SK-N-SH (cell line): ENCODE data around the gene ATP11A. TPM values are rescaled to one million over a fixed set of nuclear protein-coding genes. Genes with fewer than 3 reads are reported as not detected.

Experiments
- CTCF ChIA-PET: fragments of 300-600, 350-600 bp; formaldehyde crosslinking; extraction: SDS; loops from one replicate; lab custom pipeline; 2021; lab: Yijun Ruan, JAX
- POLR2A ChIA-PET: fragments of 350-600 bp; sonication (Branson Sonifier 250); formaldehyde crosslinking; extraction: SDS; loops from one replicate; lab custom pipeline; 2020; ENCODE audit warnings: antibody characterized with exemption, inconsistent platforms; lab: Yijun Ruan, JAX
- DNase-seq: peaks from one replicate; pipeline ENCODE4 v3.0.0; 2012
- H2AFZ ChIP-seq: fragments of 200-600 bp; sonication (generic); 2 replicates; pipeline ENCODE4 v1.8.1; 2016; ENCODE audit warnings: antibody characterized with exemption, mild to moderate bottlenecking, low read depth
- H3F3A ChIP-seq: fragments of 200-600 bp; sonication (generic); replicated peaks from 2 replicates; pipeline ENCODE3; 2016; ENCODE audit warnings: antibody characterized with exemption, mild to moderate bottlenecking; ENCODE audit not compliant: insufficient read depth
- H3K27ac ChIP-seq, 2 experiments: fragments of 200-500 bp in 1 of 2; fragments of 200-600 bp in 1 of 2; sonication (Bioruptor generic) in 1 of 2; sonication (generic), shearing (Covaris generic) in 1 of 2; 2 replicates each; pipeline versions ENCODE4 v1.5.1 to v1.6.1; 2014 to 2016; ENCODE audit warnings: low read depth in 2 of 2, inconsistent platforms in 1 of 2, low read length in 1 of 2, mild to moderate bottlenecking in 1 of 2, mixed read lengths in 1 of 2
- H3K27me3 ChIP-seq: fragments of 200-600 bp; sonication (generic), shearing (Covaris generic); 2 replicates; pipeline ENCODE4 v1.6.1; 2016; ENCODE audit warnings: mixed run types; ENCODE audit not compliant: insufficient read depth
- H3K36me3 ChIP-seq, 2 experiments: fragments of 200-500 bp in 1 of 2; fragments of 200-600 bp in 1 of 2; sonication (Bioruptor generic) in 1 of 2; sonication (generic) in 1 of 2; replicated peaks in 1 of 2; 2 replicates each; pipeline versions ENCODE3 to v1.5.1; 2014 to 2016; ENCODE audit warnings: low read length in 1 of 2, mild to moderate bottlenecking in 1 of 2; ENCODE audit not compliant: insufficient read depth in 2 of 2, control insufficient read depth in 1 of 2
- H3K4me1 ChIP-seq, 2 experiments: fragments of 200-500 bp in 1 of 2; fragments of 200-600 bp in 1 of 2; sonication (Bioruptor generic) in 1 of 2; sonication (generic), shearing (Covaris generic) in 1 of 2; 2 replicates each; pipeline versions ENCODE4 v1.5.1 to v1.6.1; 2014 to 2016; ENCODE audit warnings: low read depth in 1 of 2, low read length in 1 of 2, mixed run types in 1 of 2; ENCODE audit not compliant: insufficient read depth in 2 of 2, control insufficient read depth in 1 of 2
- H3K4me2 ChIP-seq: fragments of 200-600 bp; sonication (generic), shearing (Covaris generic); 2 replicates; pipeline ENCODE4 v1.6.1; 2017; ENCODE audit warnings: mixed run types
- H3K4me3 ChIP-seq, 2 experiments: fragments of 200-500 bp in 1 of 2; fragments of 200-600 bp in 1 of 2; sonication (Bioruptor generic) in 1 of 2; sonication (generic), shearing (Covaris generic) in 1 of 2; 2 replicates each; pipeline versions ENCODE4 v1.5.1 to v1.8.1; 2014 to 2016; ENCODE audit warnings: low read depth in 2 of 2, inconsistent platforms in 1 of 2, low read length in 1 of 2, mild to moderate bottlenecking in 1 of 2, mixed read lengths in 1 of 2, moderate library complexity in 1 of 2
- H3K79me2 ChIP-seq: fragments of 200-600 bp; sonication (generic); 2 replicates; pipeline ENCODE4 v1.8.1; 2017; ENCODE audit warnings: mild to moderate bottlenecking; ENCODE audit not compliant: insufficient read depth
- H3K9ac ChIP-seq: fragments of 200-600 bp; sonication (generic); 2 replicates; pipeline ENCODE4 v1.6.1; 2017; ENCODE audit warnings: mixed run types
- H3K9me2 ChIP-seq: fragments of 200-600 bp; sonication (generic); 2 replicates; pipeline ENCODE4 v1.6.1; 2017; ENCODE audit warnings: mixed run types
- H3K9me3 ChIP-seq: fragments of 200-600 bp; sonication (generic); 2 replicates; pipeline ENCODE4 v1.6.1; 2017; ENCODE audit warnings: mixed run types, mild to moderate bottlenecking, moderate library complexity
- H4K20me1 ChIP-seq: fragments of 200-600 bp; sonication (generic); 2 replicates; pipeline ENCODE4 v1.6.1; 2017; ENCODE audit warnings: mild to moderate bottlenecking, mixed run types; ENCODE audit not compliant: insufficient read depth
- CHD2 ChIP-seq: fragments of 150-350 bp; IDR thresholded peaks from 2 replicates; pipeline ENCODE4 v1.6.1; 2018; ENCODE audit warnings: low read length; ENCODE audit not compliant: partially characterized antibody
- CTCF ChIP-seq: fragments of 200-600 bp; sonication (generic); IDR thresholded peaks from 2 replicates; pipeline ENCODE4 v1.6.1; 2017; ENCODE audit warnings: antibody characterized with exemption, mild to moderate bottlenecking, moderate library complexity
- EP300 ChIP-seq, 2 experiments: IDR thresholded peaks; 2 replicates each; pipeline versions ENCODE4 v1.4.0 to v1.6.1; 2012; ENCODE audit warnings: borderline replicate concordance in 1 of 2, low read depth in 1 of 2, low read length in 1 of 2
- EZH2phosphoT487 ChIP-seq: fragments of 200-600 bp; sonication (generic); IDR thresholded peaks from 2 replicates; pipeline ENCODE4 v1.6.1; 2017; ENCODE audit warnings: low read depth, mixed run types, mild to moderate bottlenecking, antibody characterized with exemption, moderate library complexity, borderline replicate concordance
- FOXM1 ChIP-seq: IDR thresholded peaks from 2 replicates; pipeline ENCODE4 v1.4.0; 2012; ENCODE audit warnings: low read depth, mild to moderate bottlenecking
- GATA2 ChIP-seq: sonication (generic); formaldehyde crosslinking; IDR thresholded peaks from 2 replicates; pipeline ENCODE4 v1.5.0; 2020; ENCODE audit warnings: mild to moderate bottlenecking, missing genetic modification reagents
- JUND ChIP-seq: IDR thresholded peaks from 2 replicates; pipeline ENCODE4 v1.4.0; 2012
- PBX3 ChIP-seq: IDR thresholded peaks from 2 replicates; pipeline ENCODE4; 2012
- POLR2AphosphoS5 ChIP-seq: IDR thresholded peaks from 2 replicates; pipeline ENCODE4 v1.6.1; 2012; ENCODE audit warnings: low read depth, low read length
- RAD21 ChIP-seq: IDR thresholded peaks from 2 replicates; pipeline ENCODE4 v1.6.1; 2012; ENCODE audit warnings: mild to moderate bottlenecking, low read length
- SMC3 ChIP-seq: IDR thresholded peaks from 2 replicates; pipeline ENCODE4 v1.6.1; 2012; ENCODE audit warnings: low read depth, low read length, improper control_type of control experiment
- TEAD4 ChIP-seq: IDR thresholded peaks from 2 replicates; pipeline ENCODE4 v1.4.0; 2012; ENCODE audit warnings: mild to moderate bottlenecking, borderline replicate concordance; ENCODE audit not compliant: insufficient read depth
- YY1 ChIP-seq: IDR thresholded peaks from 2 replicates; pipeline ENCODE4 v1.4.0; 2012; ENCODE audit warnings: low read depth, mild to moderate bottlenecking
- WGBS: methylation state at CpG from one replicate; pipeline ENCODE4 v1.1.6; 2017; ENCODE audit warnings: low lambda C conversion rate; 5-methylcytosine and 5-hydroxymethylcytosine counted together
- polyA plus RNA-seq, 3 experiments: library from polyadenylated mRNA; depleted of rRNA; stranded (reverse); fragments of >200 nt; gene quantifications; 2 replicates each; pipeline ENCODE4 v1.2.3, GENCODE V29; 2012
- TF ChIP-seq, protein P1 (sequence below): fragments of 150-350 bp; IDR thresholded peaks from 2 replicates; pipeline ENCODE4 v1.6.1; 2016; ENCODE audit warnings: mild to moderate bottlenecking, low read depth, low read length
- TF ChIP-seq, protein P2 (sequence below): IDR thresholded peaks from 2 replicates; pipeline ENCODE4 v1.4.0; 2012; ENCODE audit warnings: low read depth, borderline replicate concordance
- TF ChIP-seq, protein P3 (sequence below): IDR thresholded peaks from 2 replicates; pipeline ENCODE4 v1.6.1; 2012; ENCODE audit warnings: mild to moderate bottlenecking, low read depth, low read length, moderate library complexity

Gene ATP11A
- polyA plus RNA-seq, 1 of the 3 experiments (the other 2 are of a cell fraction), result 4.1 TPM

DNA sequence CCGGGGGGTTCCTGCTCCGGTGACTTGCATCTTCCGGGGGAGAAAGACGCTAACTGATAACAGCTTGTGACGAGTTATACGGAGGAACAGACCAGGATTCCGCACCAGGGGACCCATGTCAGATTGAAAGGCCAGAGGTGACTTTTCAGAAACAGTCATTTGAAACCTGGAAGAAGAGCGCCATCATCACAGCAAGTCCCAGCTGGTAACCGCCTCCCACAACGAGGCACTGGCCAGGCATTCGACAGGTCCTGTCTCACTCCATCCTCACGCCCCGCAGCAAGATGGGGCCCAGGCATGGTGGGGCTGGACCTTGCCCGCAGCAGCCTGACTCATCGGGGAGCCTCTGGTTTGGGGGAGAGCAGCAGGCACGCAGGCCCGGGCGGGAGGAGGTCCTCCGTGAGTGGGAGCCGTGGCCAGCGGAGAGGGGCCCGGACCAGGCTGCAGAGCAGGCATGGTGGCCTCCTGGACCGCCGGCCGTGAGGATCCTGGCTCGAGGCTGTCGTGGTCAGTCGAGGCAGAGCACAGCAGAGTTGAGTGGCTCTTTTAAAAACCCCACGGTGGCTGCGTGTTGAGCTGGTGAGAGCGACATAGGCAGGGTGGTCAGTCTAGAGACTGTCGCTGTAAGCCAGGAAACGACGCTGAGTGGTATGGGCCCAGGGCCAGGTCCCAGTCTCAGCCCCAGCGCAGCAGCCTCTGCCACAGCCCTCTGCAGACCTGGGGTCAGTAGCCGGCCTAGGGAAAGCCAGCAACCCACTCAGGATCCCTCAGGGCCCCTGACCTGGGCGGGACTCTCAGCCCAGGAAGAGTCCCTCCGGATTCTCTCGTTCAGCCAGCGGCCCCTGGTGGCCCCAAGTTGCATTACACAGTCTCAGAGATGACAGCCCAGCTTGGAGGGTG lies 184.3 kb downstream of the ATP11A start:
- no peaks in the 10 kb centered on the region for H3K36me3 ChIP-seq
- H3K79me2 ChIP-seq, result no peaks in the 10 kb centered on the region
- H3K9me2 ChIP-seq, result no peaks in the 10 kb centered on the region
- H3K4me2 ChIP-seq, result no peak overlapping the region
- H4K20me1 ChIP-seq, result no peaks in the 10 kb centered on the region
- CTCF ChIA-PET, result interaction anchor here (0.6 to 2.5 kb wide), 42 partner anchors 8 to 1399 kb away, joined by 3 to 29 read pairs (median 4); no protein-coding TSS in a partner anchor
- no peaks in the 10 kb centered on the region for H3K9me3 ChIP-seq
- POLR2A ChIA-PET, result no interaction called here
- TF ChIP-seq TEAD4 (no peak), POLR2AphosphoS5 (no peak), EZH2phosphoT487 (no peak), FOXM1 (no peak), CHD2 (no peak), RAD21 (peak; percentile 91), GATA2 (CRISPR knock-in tag) (no peak), SMC3 (peak; percentile 86), YY1 (no peak), EP300 (IDR thresholded peaks at IDR 0.05; ENCODE audit: borderline replicate concordance in 1 of 2, low read depth in 1 of 2, low read length in 1 of 2) (no peak), JUND (no peak), PBX3 (no peak), CTCF (peak; percentile 83)
- TF ChIP-seq, protein P1, sequence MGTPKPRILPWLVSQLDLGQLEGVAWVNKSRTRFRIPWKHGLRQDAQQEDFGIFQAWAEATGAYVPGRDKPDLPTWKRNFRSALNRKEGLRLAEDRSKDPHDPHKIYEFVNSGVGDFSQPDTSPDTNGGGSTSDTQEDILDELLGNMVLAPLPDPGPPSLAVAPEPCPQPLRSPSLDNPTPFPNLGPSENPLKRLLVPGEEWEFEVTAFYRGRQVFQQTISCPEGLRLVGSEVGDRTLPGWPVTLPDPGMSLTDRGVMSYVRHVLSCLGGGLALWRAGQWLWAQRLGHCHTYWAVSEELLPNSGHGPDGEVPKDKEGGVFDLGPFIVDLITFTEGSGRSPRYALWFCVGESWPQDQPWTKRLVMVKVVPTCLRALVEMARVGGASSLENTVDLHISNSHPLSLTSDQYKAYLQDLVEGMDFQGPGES, result no peak
- TF ChIP-seq, protein P2, sequence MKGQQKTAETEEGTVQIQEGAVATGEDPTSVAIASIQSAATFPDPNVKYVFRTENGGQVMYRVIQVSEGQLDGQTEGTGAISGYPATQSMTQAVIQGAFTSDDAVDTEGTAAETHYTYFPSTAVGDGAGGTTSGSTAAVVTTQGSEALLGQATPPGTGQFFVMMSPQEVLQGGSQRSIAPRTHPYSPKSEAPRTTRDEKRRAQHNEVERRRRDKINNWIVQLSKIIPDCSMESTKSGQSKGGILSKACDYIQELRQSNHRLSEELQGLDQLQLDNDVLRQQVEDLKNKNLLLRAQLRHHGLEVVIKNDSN, result no peak
- TF ChIP-seq, protein P3, sequence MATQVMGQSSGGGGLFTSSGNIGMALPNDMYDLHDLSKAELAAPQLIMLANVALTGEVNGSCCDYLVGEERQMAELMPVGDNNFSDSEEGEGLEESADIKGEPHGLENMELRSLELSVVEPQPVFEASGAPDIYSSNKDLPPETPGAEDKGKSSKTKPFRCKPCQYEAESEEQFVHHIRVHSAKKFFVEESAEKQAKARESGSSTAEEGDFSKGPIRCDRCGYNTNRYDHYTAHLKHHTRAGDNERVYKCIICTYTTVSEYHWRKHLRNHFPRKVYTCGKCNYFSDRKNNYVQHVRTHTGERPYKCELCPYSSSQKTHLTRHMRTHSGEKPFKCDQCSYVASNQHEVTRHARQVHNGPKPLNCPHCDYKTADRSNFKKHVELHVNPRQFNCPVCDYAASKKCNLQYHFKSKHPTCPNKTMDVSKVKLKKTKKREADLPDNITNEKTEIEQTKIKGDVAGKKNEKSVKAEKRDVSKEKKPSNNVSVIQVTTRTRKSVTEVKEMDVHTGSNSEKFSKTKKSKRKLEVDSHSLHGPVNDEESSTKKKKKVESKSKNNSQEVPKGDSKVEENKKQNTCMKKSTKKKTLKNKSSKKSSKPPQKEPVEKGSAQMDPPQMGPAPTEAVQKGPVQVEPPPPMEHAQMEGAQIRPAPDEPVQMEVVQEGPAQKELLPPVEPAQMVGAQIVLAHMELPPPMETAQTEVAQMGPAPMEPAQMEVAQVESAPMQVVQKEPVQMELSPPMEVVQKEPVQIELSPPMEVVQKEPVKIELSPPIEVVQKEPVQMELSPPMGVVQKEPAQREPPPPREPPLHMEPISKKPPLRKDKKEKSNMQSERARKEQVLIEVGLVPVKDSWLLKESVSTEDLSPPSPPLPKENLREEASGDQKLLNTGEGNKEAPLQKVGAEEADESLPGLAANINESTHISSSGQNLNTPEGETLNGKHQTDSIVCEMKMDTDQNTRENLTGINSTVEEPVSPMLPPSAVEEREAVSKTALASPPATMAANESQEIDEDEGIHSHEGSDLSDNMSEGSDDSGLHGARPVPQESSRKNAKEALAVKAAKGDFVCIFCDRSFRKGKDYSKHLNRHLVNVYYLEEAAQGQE, result no peak
- TF ChIP-seq, all 33 proteins: peak for 3
- DNase-seq, result peak; percentile 93
- H3K27me3 ChIP-seq, result no peaks in the 10 kb centered on the region
- WGBS, result 86% methylated on average over 21 of the region's 40 CpGs
- H3F3A ChIP-seq, result peaks cover 3% of the 10 kb centered on the region
- no peak overlapping the region; a peak in 1 of 4 replicates for H3K4me3 ChIP-seq
- H3K9ac ChIP-seq, result no peak overlapping the region
- H3K4me1 ChIP-seq, result peaks cover 0 to 16% of the 10 kb centered on the region in 2 experiments; a peak in 1 of 4 replicates
- H3K27ac ChIP-seq, result no peak overlapping the region
- H2AFZ ChIP-seq, result no peak overlapping the region
